HG02571 (cell line): ENCODE data around the gene HEATR5A.
A peak's percentile ranks its signal among the peaks of the same experiment; 100 is the strongest.
"Not testable (repeated sequence)": the region's sequence is repeated elsewhere in the genome, so short reads cannot be mapped to it uniquely, and the experiment has no call there.

Experiments
- ATAC-seq: cut with Tn5 transposase; IDR thresholded peaks from one replicate; pipeline ENCODE4 v1.9.1; 2021; ENCODE audit warnings: mild to moderate bottlenecking, moderate library complexity; ENCODE audit not compliant: unreplicated experiment

Gene HEATR5A

DNA sequence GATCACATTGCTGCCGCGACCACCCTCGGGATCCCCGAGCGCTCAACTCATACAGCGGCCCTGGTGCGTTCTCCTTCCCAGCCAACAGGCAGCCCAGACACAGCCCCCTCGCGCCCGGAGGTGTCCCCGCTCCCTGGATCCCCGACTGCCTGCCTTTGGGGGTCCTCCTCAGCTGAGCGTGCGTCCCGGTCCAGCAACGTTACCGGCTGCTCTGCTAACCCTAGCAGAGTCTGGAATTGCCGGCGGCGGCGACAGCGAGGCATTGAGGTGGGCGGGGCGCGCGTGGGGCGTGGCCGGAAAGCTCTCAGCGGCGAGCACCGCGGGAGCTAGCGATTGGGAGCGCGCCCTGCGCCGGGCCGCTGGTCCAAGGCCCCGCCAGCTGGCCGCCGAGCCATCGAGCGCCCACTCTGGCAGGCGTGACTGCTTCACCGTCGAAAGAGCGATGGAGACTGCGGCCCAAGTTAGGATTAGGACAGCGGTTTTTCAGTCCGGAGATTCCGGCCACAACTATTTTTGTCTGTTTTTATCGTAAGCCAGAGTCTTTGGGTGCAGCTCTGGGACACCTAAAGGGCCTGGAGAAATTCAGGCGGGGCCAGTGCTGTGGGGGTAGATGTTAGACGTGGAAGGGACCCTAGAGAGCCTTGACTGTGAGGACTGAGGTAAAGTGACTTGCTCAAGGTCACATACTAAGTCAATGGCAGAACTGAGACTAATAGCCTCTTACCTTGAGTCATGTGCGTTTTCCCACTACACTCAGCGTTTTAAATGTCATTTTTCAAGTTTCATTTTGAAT is at the start of gene HEATR5A:
HEATR5A (minus strand) TSS at position 232 of the 793 bp plus-strand sequence. CDS start 17,575 bp downstream, outside the sequence.
- ATAC-seq, result peak; percentile 95

DNA sequence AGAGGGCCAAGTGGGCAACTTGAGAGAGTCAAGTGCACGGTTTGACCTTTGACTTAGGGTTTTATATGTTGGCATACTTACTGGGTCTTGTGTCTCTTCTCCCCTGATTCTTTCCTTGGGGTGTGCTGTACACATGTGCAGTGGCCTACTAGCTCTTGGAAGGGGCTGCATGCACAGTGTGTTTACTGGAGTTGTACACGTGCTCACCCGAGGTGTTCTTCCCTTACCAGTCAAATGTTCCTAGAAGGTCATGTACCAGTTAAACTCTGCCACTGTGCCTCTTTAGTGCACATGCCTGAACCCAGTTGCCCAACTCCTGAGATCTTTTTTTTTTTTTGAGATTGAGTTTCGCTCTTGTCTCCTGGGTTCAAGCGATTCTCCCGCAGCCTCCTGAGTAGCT is 46.2 kb upstream of the HEATR5A start:
- ATAC-seq, result no peak

DNA sequence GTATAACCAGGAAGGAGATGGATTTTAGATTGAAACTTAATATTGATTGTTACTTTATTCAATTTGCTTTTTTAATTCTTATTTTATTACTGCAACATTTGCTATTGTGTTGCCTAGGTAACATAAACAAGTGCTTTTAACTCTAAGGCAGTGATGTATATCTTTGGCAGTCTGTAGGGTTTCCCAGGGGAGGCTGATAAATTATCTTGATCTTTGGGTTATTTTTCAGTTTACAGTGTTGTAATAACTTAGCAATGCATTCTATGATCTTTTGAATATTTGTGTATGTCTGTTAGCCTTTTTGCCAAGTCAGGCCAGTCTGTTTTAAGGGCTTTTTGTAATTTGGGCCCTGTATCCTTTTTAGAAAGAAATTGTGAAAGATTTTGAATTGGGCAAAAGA is 44.8 kb upstream of the HEATR5A start:
- no peak for ATAC-seq

DNA sequence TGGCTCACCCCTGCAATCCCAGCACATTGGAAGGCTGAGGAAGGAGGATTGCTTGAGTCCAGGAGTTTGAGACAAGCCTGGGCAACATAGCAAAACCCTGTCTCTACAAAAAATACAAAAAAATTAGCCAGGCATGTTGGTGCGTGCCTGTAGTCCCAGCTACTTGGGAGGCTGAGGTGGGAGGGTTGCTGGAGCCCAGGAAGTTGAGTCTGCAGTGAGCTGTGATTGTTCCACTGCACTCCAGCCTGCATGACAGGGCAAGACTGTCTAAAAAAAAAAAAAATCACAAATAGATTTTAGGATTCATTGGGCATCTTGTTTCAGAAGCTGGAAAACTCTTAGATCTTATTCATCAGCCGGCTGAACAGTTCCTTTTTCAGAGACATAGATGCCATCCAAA is 42.1 kb upstream of the HEATR5A start:
- not testable (repeated sequence) for ATAC-seq

DNA sequence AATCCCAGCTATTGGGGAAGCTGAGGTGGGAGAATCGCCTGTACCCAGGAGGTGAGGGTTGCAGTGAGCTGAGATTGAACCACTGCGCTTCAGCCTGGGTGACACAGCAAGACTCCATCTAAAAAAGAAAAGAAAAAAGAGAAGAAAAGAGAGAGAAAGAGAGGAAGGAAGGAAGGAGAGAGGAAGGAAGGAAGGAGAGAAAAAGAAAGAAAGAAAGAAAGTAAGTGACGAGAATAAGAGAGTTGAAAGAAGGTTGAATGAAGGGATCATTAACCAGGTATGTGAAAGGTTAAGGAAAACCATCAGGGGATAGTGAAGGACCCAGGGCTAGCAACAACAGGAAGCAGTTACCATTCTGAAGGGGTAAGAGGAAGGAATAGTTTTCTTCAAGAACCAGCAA is 41.2 kb upstream of the HEATR5A start:
- ATAC-seq, result no peak

DNA sequence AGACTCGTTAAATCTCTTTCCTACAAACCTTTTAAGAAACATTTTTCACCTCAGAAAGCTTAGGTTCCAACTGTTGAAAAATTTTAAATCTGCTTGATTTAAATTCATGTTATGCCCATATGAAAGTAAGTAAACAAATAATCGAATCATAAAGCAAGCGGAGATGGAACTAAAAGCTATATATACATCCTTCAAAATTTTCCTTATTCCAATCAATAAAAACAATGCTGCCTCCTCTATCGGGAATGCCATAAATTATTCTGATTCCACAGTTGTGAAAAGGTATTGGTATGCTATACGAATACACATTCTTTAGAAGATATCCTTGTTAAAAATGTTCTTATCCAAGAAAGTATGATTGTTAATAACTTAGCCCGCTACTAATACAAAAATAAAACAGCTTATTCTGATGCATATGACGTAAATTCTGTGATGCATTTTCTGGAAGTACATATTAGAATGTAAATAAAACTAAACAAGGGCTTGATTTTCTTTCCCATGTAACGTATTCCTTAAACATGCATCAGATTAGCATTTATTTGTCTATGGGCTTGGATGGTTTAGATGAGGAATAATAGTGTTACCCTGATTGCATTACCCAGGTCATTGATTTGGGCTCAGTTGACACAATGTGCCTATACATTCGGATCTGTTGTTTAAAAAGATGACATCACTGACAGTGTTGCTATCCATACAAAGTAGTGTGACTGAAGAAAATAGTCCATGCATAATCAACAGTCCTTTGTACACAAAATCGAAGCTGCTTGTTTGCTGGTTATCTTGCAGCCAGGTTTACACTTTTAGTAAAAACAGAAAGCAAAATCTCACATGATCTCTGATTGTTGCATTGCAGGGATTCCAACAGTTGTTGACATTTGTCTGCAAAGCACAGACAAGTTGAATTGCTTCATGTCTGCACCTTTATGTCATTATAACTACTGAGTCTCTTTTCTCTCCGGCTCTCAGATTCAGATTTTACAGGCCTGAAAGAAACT is 37.6 kb upstream of the HEATR5A start:
- no peak for ATAC-seq

DNA sequence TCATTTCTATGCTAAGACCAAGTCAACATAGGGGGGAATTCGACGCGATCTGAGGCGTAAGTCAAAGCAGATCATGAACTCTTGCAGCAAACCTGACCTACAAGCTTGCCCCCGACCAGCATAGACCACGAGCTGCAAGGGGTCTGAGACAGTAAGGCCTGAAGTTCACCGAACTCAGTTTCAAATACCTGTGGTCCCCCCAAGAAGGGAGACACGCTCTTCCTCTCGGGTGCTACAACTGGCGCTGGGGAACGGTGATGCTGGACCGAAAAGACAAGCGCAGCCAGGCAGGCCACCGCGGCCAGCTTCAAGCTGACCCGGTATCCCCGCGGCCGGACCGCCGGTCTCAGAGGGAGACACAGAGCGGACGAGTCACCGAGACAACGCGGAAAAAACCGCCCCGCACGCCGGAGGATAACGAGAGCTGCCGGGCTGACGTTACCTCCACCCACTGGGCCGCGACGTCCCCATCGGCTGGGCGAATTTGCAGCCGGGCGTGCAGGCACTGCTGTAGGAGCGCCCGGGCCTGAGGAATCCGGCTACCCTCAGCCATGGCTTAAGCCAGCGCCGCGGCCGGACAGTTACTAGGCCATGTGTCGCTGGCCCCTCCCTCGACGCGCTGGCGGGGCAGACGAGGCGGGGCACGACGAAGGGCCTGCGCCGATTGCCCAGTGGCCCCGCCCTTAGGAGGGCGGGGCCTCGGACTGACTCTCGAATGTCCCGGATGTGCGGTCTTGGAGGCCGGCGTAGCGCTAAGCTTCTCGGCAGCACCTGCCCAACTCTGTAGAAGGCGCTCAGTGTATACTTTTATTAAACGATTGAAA is 36.7 kb upstream of the HEATR5A start, which contains the start of gene DTD2:
DTD2 (minus strand) TSS at position 666 of the 824 bp plus-strand sequence; CDS start at position 553, 113 bp downstream.
- peak; percentile 100 for ATAC-seq

DNA sequence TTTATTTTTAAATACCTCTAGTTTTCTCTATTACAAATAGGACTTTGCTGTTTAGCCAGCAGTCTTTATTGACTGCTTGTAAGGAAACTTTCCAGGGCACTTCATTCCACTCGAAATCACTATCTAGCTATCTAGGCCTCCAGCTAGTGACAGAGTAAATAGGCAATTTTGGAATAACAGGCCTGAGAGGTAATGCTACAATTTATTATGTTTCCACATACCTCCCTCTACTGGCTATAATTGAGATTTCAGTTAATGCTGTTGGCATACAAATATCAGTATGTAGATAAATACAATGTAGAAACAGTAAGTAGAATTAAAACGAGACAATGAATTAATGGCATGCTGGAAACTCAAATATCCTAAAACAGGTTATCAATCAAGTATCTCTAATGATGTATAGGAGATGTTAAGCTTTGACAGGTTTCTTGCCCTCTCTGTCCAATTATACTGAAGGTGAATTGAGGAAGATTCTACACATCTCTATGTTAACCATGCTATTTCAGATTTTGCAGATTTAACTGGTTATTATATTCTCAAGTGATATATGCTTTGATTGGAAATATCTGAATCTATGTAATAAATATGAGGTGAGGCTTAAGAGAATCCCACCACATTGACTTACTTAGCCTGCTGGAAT is 29.7 kb upstream of the HEATR5A start:
- no peak for ATAC-seq

DNA sequence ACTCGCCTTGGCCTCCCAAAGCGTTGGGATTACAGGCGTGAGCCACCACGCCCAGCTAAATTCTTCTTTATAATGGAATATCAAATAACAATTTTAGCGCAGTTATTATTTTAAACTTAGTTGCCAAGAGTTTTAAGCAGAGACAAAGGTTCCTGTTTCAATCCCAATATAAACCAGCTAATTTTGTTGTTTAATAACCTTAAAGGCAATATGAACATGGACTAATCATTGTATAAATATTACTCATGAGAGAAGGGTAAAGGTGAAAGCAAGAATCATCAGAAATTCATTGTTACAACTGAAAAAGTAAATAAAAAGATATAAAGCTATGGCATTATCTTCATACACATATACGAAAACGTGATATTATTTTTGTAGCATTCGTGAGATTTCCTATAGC is 28.8 kb upstream of the HEATR5A start:
- ATAC-seq, result no peak

DNA sequence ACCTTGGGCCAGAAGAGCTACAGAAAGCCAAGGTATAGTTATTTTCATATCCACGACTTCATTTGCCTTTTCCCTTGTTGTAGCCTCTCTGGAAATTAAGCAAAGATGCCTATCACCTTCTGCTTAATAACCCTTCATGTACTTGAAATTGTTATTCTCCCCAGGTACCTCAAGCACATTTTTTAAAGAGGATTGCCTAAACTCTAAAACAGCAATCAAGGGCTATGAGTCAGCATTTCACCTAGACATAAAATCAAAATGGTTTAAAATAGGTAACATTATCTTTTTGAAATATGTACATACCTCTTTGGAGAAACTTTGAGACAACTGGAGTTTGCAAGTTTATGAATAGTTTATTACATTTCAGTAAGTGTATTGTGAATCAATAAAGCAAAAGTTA is 25.4 kb upstream of the HEATR5A start:
- no peak for ATAC-seq

DNA sequence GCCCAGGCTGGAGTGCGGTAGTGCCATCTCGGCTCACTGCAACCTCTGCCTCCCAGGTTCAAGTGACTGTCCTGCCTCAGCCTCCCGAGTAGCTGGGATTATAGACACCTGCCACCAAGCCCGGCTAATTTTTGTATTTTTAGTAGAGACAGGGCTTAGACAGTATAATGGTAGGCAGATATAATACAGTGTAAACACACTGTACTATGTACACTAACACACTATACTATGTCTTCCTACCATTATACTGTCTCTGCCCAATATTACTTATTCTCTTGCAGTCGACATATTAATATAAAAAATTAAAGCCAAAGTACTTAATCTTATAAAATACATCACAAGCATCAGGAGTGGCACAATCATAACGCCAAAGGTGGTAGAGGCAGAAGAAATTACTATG is 21.9 kb upstream of the HEATR5A start:
- ATAC-seq, result no peak

DNA sequence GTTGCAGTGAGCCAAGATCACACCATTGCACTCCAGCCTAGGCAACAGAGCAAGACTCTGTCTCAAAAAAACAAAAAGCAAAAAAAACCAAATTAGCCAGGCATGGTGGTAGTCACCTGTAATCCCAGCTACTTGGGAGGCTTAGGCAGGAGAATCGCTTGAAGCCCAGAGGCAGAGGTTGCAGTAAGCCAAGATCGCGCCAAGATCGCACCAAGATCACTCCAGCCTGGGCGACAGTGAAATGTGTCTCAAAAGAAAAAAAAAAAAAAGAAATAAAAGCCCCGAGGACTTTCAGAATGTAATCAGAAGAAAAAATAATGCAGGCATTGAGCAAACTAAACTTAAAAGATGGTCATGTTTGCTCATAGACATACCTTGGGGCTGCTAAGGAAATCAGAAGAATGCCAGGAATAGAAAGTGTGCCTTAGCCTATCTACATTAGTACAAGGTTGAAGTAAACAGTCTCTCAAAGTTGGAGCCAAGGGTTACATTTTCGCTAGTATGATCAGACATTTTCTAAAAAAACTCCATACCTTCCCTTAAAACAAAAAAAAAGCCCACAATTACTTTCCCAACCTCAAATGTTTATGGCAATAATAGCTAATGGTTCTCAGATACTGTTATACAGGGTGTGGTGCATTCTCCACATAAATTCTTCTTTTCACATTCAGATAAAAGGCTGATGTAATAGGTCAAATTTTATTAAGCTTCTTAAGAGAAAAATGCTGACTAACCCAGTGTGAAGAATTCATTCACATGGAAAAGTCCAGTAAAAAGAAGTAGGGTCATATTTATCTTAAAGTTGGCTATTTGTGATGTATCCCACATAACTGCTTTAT is 21.1 kb upstream of the HEATR5A start:
- no peak for ATAC-seq

DNA sequence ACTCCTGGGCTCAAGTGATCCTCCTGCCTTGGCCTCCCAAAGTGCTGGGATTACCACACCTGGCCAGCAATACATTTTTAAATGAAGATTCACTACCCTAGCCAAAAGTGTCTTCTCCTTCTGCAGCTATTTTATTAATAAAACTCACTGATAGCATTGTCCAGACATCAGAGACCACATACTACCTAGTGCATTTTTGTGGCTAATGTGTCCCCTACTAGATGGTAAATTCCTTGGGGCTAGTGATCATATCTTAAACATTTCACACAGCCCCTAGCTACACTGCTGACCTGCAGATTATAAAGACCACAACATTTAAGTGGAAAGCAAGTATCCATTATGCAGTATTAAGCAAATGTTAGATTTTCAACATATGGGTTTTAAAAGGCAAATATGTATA is 19.9 kb upstream of the HEATR5A start:
- no peak for ATAC-seq

DNA sequence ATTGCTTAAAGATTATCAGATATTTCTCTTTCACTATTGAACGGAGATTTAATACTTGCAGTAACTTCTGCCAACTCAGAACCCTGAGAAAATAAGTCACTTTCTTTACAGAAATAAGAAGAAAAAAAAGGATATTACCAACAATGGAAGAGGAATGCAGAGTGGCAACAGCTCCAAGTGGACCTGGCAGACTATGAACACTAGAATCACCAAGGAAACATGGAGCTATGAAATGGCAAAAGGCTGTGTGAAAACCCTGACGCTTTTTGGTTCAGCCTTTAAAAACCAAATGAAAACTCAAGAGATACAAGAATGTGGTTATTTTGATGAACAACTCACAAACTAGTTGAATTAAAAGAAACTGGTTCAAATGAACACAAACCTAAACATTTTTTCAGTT is 19.2 kb upstream of the HEATR5A start:
- ATAC-seq, result no peak

DNA sequence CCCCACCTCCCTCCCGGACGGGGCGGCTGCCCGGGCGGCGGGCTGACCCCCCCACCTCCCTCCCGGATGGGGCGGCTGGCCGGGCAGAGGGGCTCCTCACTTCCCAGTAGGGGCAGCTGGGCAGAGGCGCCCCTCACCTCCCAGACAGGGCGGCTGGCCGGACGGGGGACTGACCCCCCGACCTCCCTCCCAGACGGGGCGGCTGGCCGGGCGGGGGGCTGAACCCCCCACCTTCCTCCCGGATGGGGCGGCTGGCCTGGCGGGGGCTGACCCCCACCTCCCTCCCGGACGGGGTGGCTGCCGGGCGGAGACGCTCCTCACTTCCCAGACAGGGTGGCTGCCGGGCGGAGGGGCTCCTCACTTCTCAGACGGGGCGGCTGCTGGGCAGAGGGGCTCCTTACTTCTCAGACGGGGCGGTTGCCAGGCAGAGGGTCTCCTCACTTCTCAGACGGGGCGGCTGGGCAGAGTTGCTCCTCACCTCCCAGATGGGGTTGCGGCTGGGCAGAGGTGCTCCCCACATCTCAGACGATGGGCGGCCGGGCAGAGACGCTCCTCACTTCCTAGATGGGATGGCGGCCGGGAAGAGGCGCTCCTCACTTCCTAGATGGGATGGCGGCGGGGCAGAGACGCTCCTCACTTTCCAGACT is 16.8 kb upstream of the HEATR5A start:
- ATAC-seq, result not testable (repeated sequence)

DNA sequence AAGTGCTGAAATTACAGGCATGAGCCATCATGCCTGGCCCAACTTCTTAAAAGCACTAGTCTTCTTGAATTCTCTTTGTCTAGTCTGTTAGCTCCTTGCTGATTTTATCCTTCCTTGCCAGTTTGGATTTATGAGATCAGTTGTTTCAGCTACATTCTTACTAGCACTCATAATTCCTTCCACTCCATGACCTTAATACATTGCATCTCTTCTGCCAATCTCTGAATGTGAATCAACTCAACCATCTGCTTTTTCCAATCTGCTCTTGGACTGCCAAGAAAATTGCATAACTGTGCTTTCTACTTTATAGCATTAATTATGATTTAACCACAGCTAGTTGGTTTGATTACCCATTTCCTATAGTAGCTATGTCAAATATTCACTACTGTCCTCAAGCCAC is 14.9 kb upstream of the HEATR5A start:
- ATAC-seq, result no peak

DNA sequence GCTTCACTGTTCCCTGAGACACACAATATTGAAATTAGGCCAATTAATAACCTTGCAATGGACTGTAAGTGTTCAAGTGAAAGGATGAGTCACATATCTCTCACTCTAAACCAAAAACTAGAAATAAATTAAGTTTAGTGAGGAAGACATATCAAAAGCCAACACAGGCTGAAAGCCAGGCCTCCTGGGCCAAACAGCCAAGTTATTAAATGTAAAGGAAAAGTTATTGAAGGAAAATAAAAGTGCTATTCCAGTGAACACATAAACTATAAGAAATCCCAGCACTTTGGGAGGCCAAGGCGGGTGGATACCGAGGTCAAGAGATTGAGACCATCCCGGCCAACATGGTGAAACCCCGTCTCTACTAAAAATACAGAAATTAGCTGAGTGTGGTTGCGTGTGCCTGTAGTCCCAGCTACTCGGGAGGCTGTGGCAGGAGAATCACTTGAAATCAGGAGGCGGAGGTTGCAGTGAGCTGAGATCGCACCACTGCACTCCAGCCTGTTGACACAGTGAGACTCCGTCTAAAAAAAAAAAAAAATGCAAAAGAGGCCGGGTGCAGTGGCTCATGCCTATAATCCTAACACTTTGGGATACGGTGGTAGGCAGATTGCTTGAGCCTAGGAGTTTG is 10.4 kb upstream of the HEATR5A start:
- ATAC-seq, result no peak

DNA sequence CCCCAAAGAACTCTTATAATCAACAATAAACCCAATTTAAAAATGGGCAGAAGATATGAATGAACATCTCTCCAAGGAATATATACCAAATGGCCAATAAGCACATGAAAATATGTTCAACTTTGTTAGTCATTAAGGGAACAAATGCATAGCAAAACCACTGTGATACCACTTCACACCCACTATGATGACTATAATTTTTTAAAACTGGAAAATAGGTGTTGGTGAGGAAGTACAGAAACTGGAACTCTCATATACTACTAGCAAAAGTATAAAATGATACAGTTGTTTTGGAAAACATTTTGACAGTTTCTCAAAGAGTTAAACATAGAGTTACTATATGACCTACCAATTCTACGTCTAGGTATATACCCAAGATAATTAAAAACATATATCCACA is 9.4 kb upstream of the HEATR5A start:
- no peak for ATAC-seq
